ENCODE results near the gene ERFL.
A peak's percentile ranks its signal among the peaks of the same experiment; 100 is the strongest.

ERFL gene

GRCh38 chr19:41910240-41910991 is 17.8 kb downstream of the ERFL start:
- POLR2A ChIA-PET = interaction anchor here (0.6 to 0.8 kb wide), 2 partner anchors 32 to 51 kb away, joined by 3 to 4 read pairs; no protein-coding TSS in a partner anchor
- CTCF ChIA-PET = interaction anchor here (1.2 kb wide), 1 partner anchor 25 kb away, joined by 3 read pairs; no protein-coding TSS in a partner anchor
- H3K4me3 ChIP-seq (ENCODE audit: low read depth, low read length) = no peak overlapping the region
- H3K27ac ChIP-seq (ENCODE audit: extremely low read depth, low read depth, low read length) = no peak overlapping the region
- no peaks in the 10 kb centered on the region for H3K9me3 ChIP-seq (ENCODE audit: control insufficient read depth, insufficient read depth, low read depth, low read length)
- H3K36me3 ChIP-seq (ENCODE audit: control insufficient read depth in 2 of 2, insufficient read depth in 1 of 2, low read length in 2 of 2) = peaks cover 10 to 11% of the 10 kb centered on the region in 2 experiments
- H3K4me1 ChIP-seq (ENCODE audit: control insufficient read depth, insufficient read depth, low read length) = no peaks in the 10 kb centered on the region
- TF ChIP-seq GLIS1 (tag by site-specific recombination; IDR thresholded peaks at IDR 0.05) = peak; percentile 26; the same call in 1 of the 2 replicates
- peak; percentile 22; the same call in 1 of the 2 replicates for TF ChIP-seq ZNF341 (tag by site-specific recombination; IDR thresholded peaks at IDR 0.05; ENCODE audit: low read depth)
- 0 out of 2 replicates have a peak, but pooled peaks have one; percentile 51 for TF ChIP-seq ZBTB48 (tag by site-specific recombination; IDR thresholded peaks at IDR 0.05)
- TF ChIP-seq ZBTB6 (tag by site-specific recombination; IDR thresholded peaks at IDR 0.05) = no peak
- no peak for TF ChIP-seq ZNF335 (tag by site-specific recombination; conservative IDR thresholded peaks at IDR 0.05)
- TF ChIP-seq ZNF600 (tag by site-specific recombination; IDR thresholded peaks at IDR 0.05) = peak; percentile 64; the same call in 1 of the 2 replicates
- TF ChIP-seq ZIC2 (tag by site-specific recombination; IDR thresholded peaks at IDR 0.05) = peak; percentile 49

- Histone ChIP-seq H3K27ac (ENCODE audit: extremely low read depth, low read depth, low read length) (no peak overlapping the region), H3K4me1 (ENCODE audit: control insufficient read depth, insufficient read depth, low read length) (no peaks in the 10 kb centered on the region), H3K9me3 (ENCODE audit: control insufficient read depth, insufficient read depth, low read depth, low read length) (no peaks in the 10 kb centered on the region), H3K4me3 (ENCODE audit: low read depth, low read length) (no peak overlapping the region), H3K36me3 (ENCODE audit: control insufficient read depth in 2 of 2, insufficient read depth in 1 of 2, low read length in 2 of 2) (peaks cover 10 to 19% of the 10 kb centered on the region in 2 experiments)
- POLR2A ChIA-PET = no interaction called here
- TF ChIP-seq ZNF426 (tag by site-specific recombination; IDR thresholded peaks at IDR 0.05) = no peak
- TF ChIP-seq ZNF211 (tag by site-specific recombination; IDR thresholded peaks at IDR 0.05; ENCODE audit: low read depth) = no peak
- no peak for TF ChIP-seq ZBTB8A (tag by site-specific recombination; IDR thresholded peaks at IDR 0.05)
- TF ChIP-seq BCL11A (tag by site-specific recombination; IDR thresholded peaks at IDR 0.05; ENCODE audit: low read depth) = no peak
- TF ChIP-seq PBX3 (CRISPR knock-in tag; IDR thresholded peaks at IDR 0.05) = no peak
- no peak for TF ChIP-seq ZBTB7A (tag by site-specific recombination; IDR thresholded peaks at IDR 0.05; ENCODE audit: low read depth)
- TF ChIP-seq ZNF548 (tag by site-specific recombination; IDR thresholded peaks at IDR 0.05) = no peak
- TF ChIP-seq IKZF3 (tag by site-specific recombination; IDR thresholded peaks at IDR 0.05) = no peak
- no peak for TF ChIP-seq ZBTB11 (tag by site-specific recombination; conservative IDR thresholded peaks at IDR 0.05; ENCODE audit: low read depth)
- TF ChIP-seq ZNF202 (tag by site-specific recombination; IDR thresholded peaks at IDR 0.05; ENCODE audit: borderline replicate concordance) = no peak
- no peak for TF ChIP-seq CTCF (tag by site-specific recombination; IDR thresholded peaks at IDR 0.05)
- TF ChIP-seq ZNF639 (tag by site-specific recombination; IDR thresholded peaks at IDR 0.05) = no peak
- CTCF ChIA-PET = interaction anchor here (1.2 kb wide), 1 partner anchor 26 kb away, joined by 3 read pairs; no protein-coding TSS in a partner anchor
Measured at GRCh38 chr19:41909706-41910105, 18.5 kb downstream of the ERFL start.
